ENCODE results near the gene APBA1.

Gene APBA1

GRCh38 chr9:69527454-69527853 is 144.7 kb downstream of the APBA1 start:
- DNase-seq (ENCODE audit: low read depth in 2 of 2): no peak

GRCh38 chr9:69526699-69527098 is 145.5 kb downstream of the APBA1 start:
- DNase-seq (ENCODE audit: low read depth in 2 of 2): no peak

- DNase-seq (ENCODE audit: low read depth in 2 of 2): no peak
Observed at GRCh38 chr9:69519470-69520240, 152.5 kb downstream of the APBA1 start.

GRCh38 chr9:69516353-69517322 is 155.5 kb downstream of the APBA1 start:
- DNase-seq (ENCODE audit: low read depth in 2 of 2): no peak

- no peak for DNase-seq (ENCODE audit: low read depth in 2 of 2)
Observed at GRCh38 chr9:69515810-69516209, 156.4 kb downstream of the APBA1 start.

GRCh38 chr9:69513141-69513820 is 158.9 kb downstream of the APBA1 start:
- no peak for DNase-seq (ENCODE audit: low read depth in 2 of 2)

GRCh38 chr9:69504058-69504457 is 168.1 kb downstream of the APBA1 start:
- DNase-seq (ENCODE audit: low read depth in 2 of 2): no peak

GRCh38 chr9:69502671-69503301 is 169.4 kb downstream of the APBA1 start:
- DNase-seq (ENCODE audit: low read depth in 2 of 2): no peak

- DNase-seq (ENCODE audit: low read depth in 2 of 2): no peak
Observed at GRCh38 chr9:69500896-69501295, 171.3 kb downstream of the APBA1 start.

- no peak for DNase-seq (ENCODE audit: low read depth in 2 of 2)
Observed at GRCh38 chr9:69499959-69500358, 172.2 kb downstream of the APBA1 start.

GRCh38 chr9:69499407-69499806 is 172.8 kb downstream of the APBA1 start:
- DNase-seq (ENCODE audit: low read depth in 2 of 2): no peak

- DNase-seq (ENCODE audit: low read depth in 2 of 2): no peak
Observed at GRCh38 chr9:69498470-69498869, 173.7 kb downstream of the APBA1 start.

- DNase-seq (ENCODE audit: low read depth in 2 of 2): no peak
Observed at GRCh38 chr9:69497816-69498215, 174.4 kb downstream of the APBA1 start.

GRCh38 chr9:69496846-69497450 is 175.2 kb downstream of the APBA1 start:
- DNase-seq (ENCODE audit: low read depth in 2 of 2): no peak

GRCh38 chr9:69495296-69495695 is 176.9 kb downstream of the APBA1 start:
- no peak for DNase-seq (ENCODE audit: low read depth in 2 of 2)

- DNase-seq (ENCODE audit: low read depth in 2 of 2): no peak
Observed at GRCh38 chr9:69494763-69495162, 177.4 kb downstream of the APBA1 start.

GRCh38 chr9:69494208-69494607 is 178.0 kb downstream of the APBA1 start:
- no peak for DNase-seq (ENCODE audit: low read depth in 2 of 2)

GRCh38 chr9:69486498-69486897 is 185.7 kb downstream of the APBA1 start:
- no peak for DNase-seq (ENCODE audit: low read depth in 2 of 2)

GRCh38 chr9:69485466-69485865 is 186.7 kb downstream of the APBA1 start:
- no peak for DNase-seq (ENCODE audit: low read depth in 2 of 2)

GRCh38 chr9:69483886-69484422 is 188.2 kb downstream of the APBA1 start:
- no peak for DNase-seq (ENCODE audit: low read depth in 2 of 2)

- DNase-seq (ENCODE audit: low read depth in 2 of 2): no peak
Observed at GRCh38 chr9:69476797-69477196, 195.4 kb downstream of the APBA1 start.

Measured in stimulated activated CD4-positive, alpha-beta T cell treated with anti-CD3 and anti-CD28 coated beads, Interleukin-4, amount 100 ng/mL, for 48 hours (primary cell).